GM12878 (cell line): ENCODE measurements around the gene CDH1. TPM values are rescaled to one million over a fixed set of nuclear protein-coding genes. Genes with fewer than 3 reads are reported as not detected.

Experiments
- ATAC-seq: fragments of 200-7000 bp; cut with Tn5 transposase; 3 replicates; pipeline ENCODE4 v1.9.1; 2020; ENCODE audit warnings: mild to moderate bottlenecking, moderate library complexity
- BruUV-seq: library from RNA; stranded (reverse); fragments of 400-500 nt; replicated peaks from 2 replicates; lab custom pipeline; 2021; lab: Mats Ljungman, UMichigan
- CTCF ChIA-PET: fragments of 300-600 bp; sonication (Branson Sonifier 250); formaldehyde crosslinking; extraction: SDS; loops from one replicate; lab custom pipeline; 2021; ENCODE audit warnings: inconsistent platforms; lab: Yijun Ruan, JAX
- POLR2A ChIA-PET: fragments of 350-600 bp; formaldehyde crosslinking; extraction: SDS; loops from one replicate; lab custom pipeline; 2021; ENCODE audit warnings: inconsistent platforms; lab: Charles Lee
- RAD21 ChIA-PET: fragments of 300-600 bp; sonication (Branson Sonifier 250); formaldehyde crosslinking; loops from one replicate; lab custom pipeline; 2023; ENCODE audit warnings: antibody characterized with exemption; ENCODE audit not compliant: unreplicated experiment; lab: Charles Lee
- SMC1A ChIA-PET: fragments of 300-600 bp; sonication (Branson Sonifier 250); formaldehyde crosslinking; loops from one replicate; lab custom pipeline; 2023; ENCODE audit not compliant: unreplicated experiment, uncharacterized antibody; lab: Charles Lee
- DNase-seq: peaks from one replicate; pipeline ENCODE4 v3.0.0-alpha.2; 2011; ENCODE audit warnings: low read depth, low spot score
- FAIRE-seq: peaks from 3 replicates; lab custom pipeline; 2011; peaks lifted over from hg19 to GRCh38; lab: Jason Lieb, UNC
- H2AFZ ChIP-seq: 2 replicates; pipeline ENCODE4 v1.6.0; 2011; ENCODE audit warnings: low read depth, low read length, control low read depth; ENCODE audit not compliant: control insufficient read depth
- H3K27ac ChIP-seq: 2 replicates; pipeline ENCODE4 v1.5.1; 2011; ENCODE audit warnings: control low read depth; ENCODE audit not compliant: control insufficient read depth, insufficient read depth
- H3K27me3 ChIP-seq, 2 experiments: replicated peaks in 1 of 2; 2 replicates each; pipeline versions ENCODE4 v1.6.0 to v1.6.1; 2011; ENCODE audit warnings: low read length in 1 of 2; ENCODE audit not compliant: control insufficient read depth in 2 of 2, insufficient read depth in 2 of 2
- H3K36me3 ChIP-seq, 2 experiments: 2 replicates each; pipeline ENCODE4 v1.5.1; 2011; ENCODE audit warnings: low read length in 1 of 2; ENCODE audit not compliant: control insufficient read depth in 2 of 2, insufficient read depth in 2 of 2
- H3K4me1 ChIP-seq: 2 replicates; pipeline ENCODE4 v1.6.1; 2011; ENCODE audit warnings: mild to moderate bottlenecking, low read length, moderate library complexity, mixed read lengths; ENCODE audit not compliant: control insufficient read depth, insufficient read depth
- H3K4me2 ChIP-seq: 2 replicates; pipeline ENCODE4 v1.6.0; 2011; ENCODE audit warnings: control low read depth; ENCODE audit not compliant: control insufficient read depth, insufficient read depth
- H3K4me3 ChIP-seq: fragments of 200-600 bp; sonication (generic); 2 replicates; pipeline ENCODE4 v1.5.1; 2016
- H3K79me2 ChIP-seq: 2 replicates; pipeline ENCODE4 v1.6.0; 2011; ENCODE audit warnings: low read length; ENCODE audit not compliant: control insufficient read depth, insufficient read depth
- H3K9ac ChIP-seq: 2 replicates; pipeline ENCODE4 v1.8.0; 2011; ENCODE audit warnings: low read length, control low read depth, mixed read lengths; ENCODE audit not compliant: control insufficient read depth, insufficient read depth
- H3K9me3 ChIP-seq: replicated peaks from 3 replicates; pipeline ENCODE4 v1.5.1; 2011; ENCODE audit warnings: mild to moderate bottlenecking, low read length; ENCODE audit not compliant: control insufficient read depth, insufficient read depth
- H4K20me1 ChIP-seq: 2 replicates; pipeline ENCODE4 v1.6.0; 2011; ENCODE audit not compliant: control insufficient read depth, insufficient read depth
- ATF2 ChIP-seq: IDR thresholded peaks from 2 replicates; pipeline ENCODE4 v1.6.1; 2012; ENCODE audit warnings: low read length, inconsistent platforms
- EP300 ChIP-seq, 2 experiments: fragments of 150-350 bp in 1 of 2; IDR thresholded peaks; 2 replicates each; pipeline ENCODE4 v1.6.1; 2011 to 2012; ENCODE audit warnings: low read depth in 2 of 2, low read length in 2 of 2, borderline replicate concordance in 1 of 2, improper control_type of control experiment in 1 of 2, inconsistent platforms in 1 of 2; ENCODE audit not compliant: control insufficient read depth in 1 of 2
- FOS ChIP-seq: IDR thresholded peaks from 3 replicates; pipeline ENCODE4 v1.6.1; 2011; ENCODE audit warnings: borderline replicate concordance; ENCODE audit not compliant: insufficient read length; ENCODE audit errors: extremely low read depth
- FOXM1 ChIP-seq: IDR thresholded peaks from 2 replicates; pipeline ENCODE4 v1.6.1; 2012; ENCODE audit warnings: low read depth, mild to moderate bottlenecking, inconsistent platforms, low read length, moderate library complexity
- HDGF ChIP-seq: fragments of 450-650 bp; IDR thresholded peaks from 2 replicates; pipeline ENCODE4 v1.6.1; 2016; ENCODE audit warnings: antibody characterized with exemption
- IKZF2 ChIP-seq, 2 experiments: fragments of 450-650 bp; IDR thresholded peaks; 2 replicates each; pipeline ENCODE4 v1.6.1; 2017; ENCODE audit warnings: mild to moderate bottlenecking in 2 of 2, moderate library complexity in 2 of 2
- JUND ChIP-seq: IDR thresholded peaks from 2 replicates; pipeline ENCODE4 v1.6.1; 2012; ENCODE audit warnings: low read depth, mild to moderate bottlenecking, low read length, improper control_type of control experiment, moderate library complexity
- NFXL1 ChIP-seq: fragments of 450-650 bp; IDR thresholded peaks from 2 replicates; pipeline ENCODE4 v1.6.1; 2017; ENCODE audit warnings: antibody characterized with exemption, mild to moderate bottlenecking, borderline replicate concordance
- NR2C1 ChIP-seq: fragments of 450-650 bp; IDR thresholded peaks from 2 replicates; pipeline ENCODE4 v1.6.1; 2017; ENCODE audit warnings: antibody characterized with exemption, mild to moderate bottlenecking, moderate library complexity
- NR2C2 ChIP-seq: IDR thresholded peaks from 2 replicates; pipeline ENCODE4 v1.6.1; 2011; ENCODE audit warnings: borderline replicate concordance, low read depth; ENCODE audit not compliant: control insufficient read depth, insufficient read length
- POU2F2 ChIP-seq: IDR thresholded peaks from 3 replicates; pipeline ENCODE4 v1.6.1; 2011; ENCODE audit warnings: low read depth, mild to moderate bottlenecking, low read length, borderline replicate concordance
- PRDM15 ChIP-seq: fragments of 450-650 bp; formaldehyde crosslinking; IDR thresholded peaks from 2 replicates; pipeline ENCODE4 v1.4.0; 2020; ENCODE audit warnings: mild to moderate bottlenecking, moderate library complexity
- SIX5 ChIP-seq: IDR thresholded peaks from 2 replicates; pipeline ENCODE4 v1.6.1; 2011; ENCODE audit warnings: mild to moderate bottlenecking, low read depth, low read length, moderate library complexity; ENCODE audit not compliant: severe bottlenecking
- SP1 ChIP-seq: IDR thresholded peaks from one replicate; pipeline ENCODE4 v1.6.1; 2011; ENCODE audit warnings: low read depth, low read length
- USF1 ChIP-seq: IDR thresholded peaks from 2 replicates; pipeline ENCODE4 v1.6.1; 2011; ENCODE audit warnings: borderline replicate concordance, low read depth, mild to moderate bottlenecking, moderate library complexity, mixed read lengths, low read length; ENCODE audit not compliant: insufficient read depth; ENCODE audit errors: extremely low read length
- YBX1 ChIP-seq: fragments of 450-650 bp; IDR thresholded peaks from 2 replicates; pipeline ENCODE4 v1.6.1; 2016; ENCODE audit warnings: antibody characterized with exemption
- WGBS: methylation state at CpG from one replicate; pipeline ENCODE4 v1.1.6; 2016; ENCODE audit warnings: low lambda C conversion rate; ENCODE audit not compliant: insufficient replicate concordance, insufficient coverage; ENCODE audit errors: missing lambda C conversion rate; 5-methylcytosine and 5-hydroxymethylcytosine counted together
- in situ Hi-C: fragments of 300-500 bp; cut with MboI; formaldehyde crosslinking; loops from 9 replicates; pipeline ENCODE4 v1.14.3; 2018; ENCODE audit warnings: mixed read lengths
- intact Hi-C: fragments of 100-400 bp; cut with micrococcal nuclease; formaldehyde crosslinking; loops from one replicate; pipeline ENCODE4 v1.14.2; 2022; ENCODE audit not compliant: unreplicated experiment
- polyA plus RNA-seq, 11 experiments: library from polyadenylated mRNA; depleted of rRNA in 4 of 11; unstranded in 6 of 11; stranded (reverse) in 5 of 11; fragments of >200 nt; fragmentation: Nextera tagmentation in 4 of 11; fragmentation: Illumina TruSeq in 1 of 11; extraction: Ambion mirVana in 4 of 11; extraction: Trizol in 1 of 11; gene quantifications; 1 replicate in 1 of 11; 2 replicates in 10 of 11; pipeline versions ENCODE4 v1.2.1 to v1.2.3, GENCODE V29; 2011 to 2016; ENCODE audit warnings: inconsistent platforms in 2 of 11, missing spikeins in 2 of 11, low read depth in 1 of 11
- total RNA-seq, 4 experiments: library from RNA; depleted of rRNA in 3 of 4; stranded (reverse); fragments of >200 nt in 3 of 4; fragmentation: Illumina TruSeq in 1 of 4; extraction: Trizol in 1 of 4; gene quantifications; 2 replicates each; pipeline versions ENCODE4 v1.2.1 to v1.2.3, GENCODE V29; 2013 to 2021

CDH1 gene
- total and polyA plus RNA-seq, 10 of the 15 experiments (the other 5 are each of a cell fraction or from before 2014, with no cell fraction given): 2.2 to 30.6 (median 17.7) TPM

- ATAC-seq: no peak
- ChIA-PET SMC1A (no interaction called here), POLR2A (no interaction called here), RAD21 (no interaction called here), CTCF (interaction anchor here (0.5 kb wide), 1 partner anchor 405 kb away, joined by 3 read pairs; no protein-coding TSS in a partner anchor)
- no peak overlapping the region for H3K4me3 ChIP-seq
- no peak overlapping the region for H3K4me2 ChIP-seq
- no peaks in the 10 kb centered on the region for H4K20me1 ChIP-seq
- H3K27ac ChIP-seq: no peak overlapping the region
- TF ChIP-seq NR2C1 (no peak), HDGF (no peak), YBX1 (no peak), IKZF2 (IDR thresholded peaks at IDR 0.05) (no peak), FOS (no peak), SP1 (no peak), POU2F2 (no peak), ATF2 (no peak), SIX5 (no peak), EP300 (IDR thresholded peaks at IDR 0.05; ENCODE audit: borderline replicate concordance in 1 of 2, control insufficient read depth in 1 of 2, low read depth in 2 of 2, low read length in 2 of 2) (no peak), NFXL1 (no peak), PRDM15 (CRISPR knock-in tag) (no peak), USF1 (no peak), NR2C2 (no peak), FOXM1 (no peak), JUND (no peak)
- no peak for FAIRE-seq
- H2AFZ ChIP-seq: no peak overlapping the region
- H3K9ac ChIP-seq: no peak overlapping the region
- DNase-seq: no peak
- H3K4me1 ChIP-seq: no peaks in the 10 kb centered on the region
- H3K79me2 ChIP-seq: no peaks in the 10 kb centered on the region
- intact Hi-C loops (no loop called here), in situ Hi-C loops (no loop called here)
- 53% methylated on average over 9 of the region's 9 CpGs for WGBS
- H3K9me3 ChIP-seq: no peaks in the 10 kb centered on the region
- no peaks in the 10 kb centered on the region for H3K27me3 ChIP-seq
- H3K36me3 ChIP-seq: no peaks in the 10 kb centered on the region
- no TSS peak for BruUV-seq
Measured at GRCh38 chr16:68790130-68790761, 53.2 kb downstream of the CDH1 start.
